ENCODE results near the gene HLTF. TPM values are rescaled to one million over a fixed set of nuclear protein-coding genes. Genes with fewer than 3 reads are reported as not detected.
A peak's percentile ranks its signal among the peaks of the same experiment; 100 is the strongest.

HLTF gene
- total RNA-seq, 4 donors from 2014 or later = 5.2 to 12.4 (median 8.1) TPM

GRCh38 chr3:149128821-149129220 lies 42.5 kb upstream of the HLTF start:
- Histone ChIP-seq H3K4me1 (peaks cover 0 to 40% (median 14%) of the 10 kb centered on the region in 3 donors), H3K36me3 (no peaks in the 10 kb centered on the region), H3K27me3 (no peaks in the 10 kb centered on the region), H3K9me3 (no peaks in the 10 kb centered on the region), H3K4me3 (peak overlapping the region; percentile 77 to 92 (median 88)), H3K27ac (peak overlapping the region; percentile 84 to 90 (median 90))
- no peak for DNase-seq
- WGBS, 2 donors = 3 to 11% methylated on average over 4 of the region's 4 CpGs
- intact Hi-C loops (cut with DNase I) = no loop called here
- TF ChIP-seq, protein P1, sequence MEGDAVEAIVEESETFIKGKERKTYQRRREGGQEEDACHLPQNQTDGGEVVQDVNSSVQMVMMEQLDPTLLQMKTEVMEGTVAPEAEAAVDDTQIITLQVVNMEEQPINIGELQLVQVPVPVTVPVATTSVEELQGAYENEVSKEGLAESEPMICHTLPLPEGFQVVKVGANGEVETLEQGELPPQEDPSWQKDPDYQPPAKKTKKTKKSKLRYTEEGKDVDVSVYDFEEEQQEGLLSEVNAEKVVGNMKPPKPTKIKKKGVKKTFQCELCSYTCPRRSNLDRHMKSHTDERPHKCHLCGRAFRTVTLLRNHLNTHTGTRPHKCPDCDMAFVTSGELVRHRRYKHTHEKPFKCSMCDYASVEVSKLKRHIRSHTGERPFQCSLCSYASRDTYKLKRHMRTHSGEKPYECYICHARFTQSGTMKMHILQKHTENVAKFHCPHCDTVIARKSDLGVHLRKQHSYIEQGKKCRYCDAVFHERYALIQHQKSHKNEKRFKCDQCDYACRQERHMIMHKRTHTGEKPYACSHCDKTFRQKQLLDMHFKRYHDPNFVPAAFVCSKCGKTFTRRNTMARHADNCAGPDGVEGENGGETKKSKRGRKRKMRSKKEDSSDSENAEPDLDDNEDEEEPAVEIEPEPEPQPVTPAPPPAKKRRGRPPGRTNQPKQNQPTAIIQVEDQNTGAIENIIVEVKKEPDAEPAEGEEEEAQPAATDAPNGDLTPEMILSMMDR (IDR thresholded peaks at IDR 0.05) = no peak
- TF ChIP-seq POLR2A (IDR thresholded peaks at IDR 0.05) = no peak

DNA sequence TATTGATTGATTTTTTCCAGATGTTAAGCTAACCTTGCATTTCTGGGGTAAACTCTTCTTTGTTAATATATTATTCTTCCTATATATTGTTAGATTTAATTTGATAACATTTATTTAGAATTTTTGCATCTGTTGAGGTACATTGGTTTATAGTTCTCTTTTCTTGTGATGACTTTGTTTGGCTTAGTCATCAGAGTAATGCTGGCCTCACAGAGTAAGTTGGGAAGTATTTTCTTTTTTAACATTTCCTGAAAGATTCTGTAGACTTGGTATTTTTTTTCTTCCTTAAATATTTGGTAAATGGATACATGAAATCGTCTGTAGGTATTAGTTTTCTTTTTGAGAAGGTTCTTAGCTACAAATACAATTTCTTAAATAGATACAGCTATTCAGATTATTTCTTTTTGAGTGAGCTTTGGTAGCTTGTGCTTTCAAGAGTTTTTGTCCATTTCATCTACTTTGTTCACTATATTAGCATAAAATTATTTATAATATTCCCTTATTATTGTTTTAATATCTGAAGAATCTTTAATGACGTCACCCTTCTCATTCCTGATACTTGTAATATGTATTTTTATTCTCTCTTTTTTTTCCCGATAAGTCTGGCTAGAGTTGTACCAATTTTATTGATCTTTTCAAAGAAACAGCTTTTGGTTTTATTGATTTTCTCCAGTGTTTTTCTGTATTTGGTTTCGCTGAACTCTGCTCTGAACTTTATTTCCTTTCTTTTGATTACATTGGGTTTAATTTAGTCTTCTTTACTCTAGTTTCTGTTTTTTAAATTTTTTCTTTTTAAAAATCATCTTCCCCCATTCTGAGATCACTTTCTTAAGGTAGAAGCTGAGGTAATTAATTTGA lies 36.6 kb upstream of the HLTF start:
- no peak for DNase-seq
- WGBS, 2 donors = 77 to 80% methylated on average over 4 of the region's 4 CpGs
- TF ChIP-seq, protein P1 (IDR thresholded peaks at IDR 0.05) = no peak
- no peak for TF ChIP-seq POLR2A (IDR thresholded peaks at IDR 0.05)
- Histone ChIP-seq H3K4me1 (no peaks in the 10 kb centered on the region), H3K9me3 (no peaks in the 10 kb centered on the region), H3K27me3 (no peaks in the 10 kb centered on the region), H3K4me3 (no peak overlapping the region), H3K27ac (no peak overlapping the region), H3K36me3 (no peaks in the 10 kb centered on the region)
- intact Hi-C loops (cut with DNase I) = no loop called here

DNA sequence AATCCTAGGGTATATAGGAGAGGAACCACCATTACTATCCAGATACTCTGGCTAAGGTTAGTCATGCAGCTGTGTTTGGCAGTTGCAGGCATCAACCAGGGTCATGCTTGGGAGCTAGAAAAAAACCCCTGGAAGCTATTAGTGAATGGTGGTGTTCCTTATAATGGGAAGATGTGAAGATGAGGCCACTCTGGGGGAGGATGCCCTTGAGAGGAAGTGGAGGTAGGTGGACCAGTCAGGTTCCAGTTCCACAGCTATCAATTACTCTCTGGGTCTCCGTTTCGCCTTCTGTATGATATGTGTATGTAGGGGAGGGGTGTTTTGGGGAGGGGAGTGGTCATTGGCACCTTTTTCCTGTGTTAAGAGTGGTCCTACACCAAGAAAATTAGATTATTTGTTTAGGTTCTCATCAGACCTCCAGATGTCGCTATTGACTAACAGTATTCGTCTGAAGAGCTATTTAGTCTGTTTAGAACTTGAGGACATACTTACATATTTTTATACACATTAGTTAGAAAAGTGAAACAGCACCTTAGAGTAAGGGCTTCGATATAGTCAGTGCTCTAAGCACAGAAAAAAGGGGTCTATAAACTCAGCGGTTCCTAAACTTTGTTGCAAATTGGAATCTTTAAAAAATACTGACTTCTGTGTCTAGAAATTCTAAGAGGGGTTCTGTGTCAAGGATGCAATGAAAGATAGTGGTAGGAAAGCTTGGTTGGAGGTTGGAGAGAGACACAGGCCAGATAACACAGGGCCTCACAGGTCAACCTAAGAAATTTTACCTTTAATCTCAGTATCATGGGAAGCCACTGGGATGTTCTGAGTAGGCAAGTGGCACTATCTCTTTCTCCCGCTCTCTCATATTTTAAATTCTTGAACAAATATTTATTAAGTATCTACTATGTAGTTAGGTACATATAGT lies 34.0 kb upstream of the HLTF start:
- intact Hi-C loops (cut with DNase I) = no loop called here
- 17 to 22% methylated on average over 6 to 7 of the region's 7 CpGs for WGBS, 2 donors
- H3K27ac ChIP-seq = no peak overlapping the region

DNA sequence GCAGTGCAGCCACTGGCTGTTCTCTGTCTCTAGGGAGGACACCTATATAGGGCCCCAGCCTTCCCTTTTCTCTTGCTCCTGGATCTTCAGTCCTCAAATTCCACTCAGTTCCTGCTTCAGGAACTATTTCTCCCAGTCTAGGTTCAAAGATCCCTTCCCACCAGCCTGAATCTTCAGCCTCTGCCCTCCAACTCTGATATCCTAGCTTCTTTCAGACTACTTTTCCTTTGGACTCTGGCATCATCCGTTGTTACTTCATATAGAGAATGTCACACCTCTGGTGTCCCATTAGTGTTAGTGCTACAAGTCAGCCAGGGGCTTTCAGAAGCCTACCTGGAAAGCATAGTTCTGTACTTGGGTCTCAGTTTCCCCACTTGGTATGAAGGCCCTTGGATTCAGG lies 33.1 kb upstream of the HLTF start:
- DNase-seq = no peak
- H3K9me3 ChIP-seq = no peaks in the 10 kb centered on the region
- 92 to 100% methylated on average over 1 of the region's 1 CpG for WGBS, 2 donors
- H3K4me1 ChIP-seq = no peaks in the 10 kb centered on the region
- H3K27ac ChIP-seq = no peak overlapping the region
- intact Hi-C loops (cut with DNase I) = loop anchor here (5.0 kb wide), 1 partner anchor 153 kb away; no protein-coding TSS in a partner anchor
- no peaks in the 10 kb centered on the region for H3K36me3 ChIP-seq
- H3K4me3 ChIP-seq = no peak overlapping the region
- no peaks in the 10 kb centered on the region for H3K27me3 ChIP-seq
- TF ChIP-seq POLR2A (IDR thresholded peaks at IDR 0.05) = no peak

More for the DNA sequence above, 34.0 kb upstream of the HLTF start:
- Histone ChIP-seq H3K4me1 (no peaks in the 10 kb centered on the region), H3K4me3 (no peak overlapping the region), H3K27me3 (no peaks in the 10 kb centered on the region), H3K9me3 (no peaks in the 10 kb centered on the region), H3K36me3 (no peaks in the 10 kb centered on the region)
- DNase-seq = no peak
- TF ChIP-seq POLR2A (IDR thresholded peaks at IDR 0.05) = no peak
- TF ChIP-seq, protein P1 (IDR thresholded peaks at IDR 0.05) = peak; percentile 40 to 64 (median 60)

GRCh38 chr3:149118724-149119123 lies 32.4 kb upstream of the HLTF start:
- no peak overlapping the region for H3K4me3 ChIP-seq
- no peaks in the 10 kb centered on the region for H3K27me3 ChIP-seq
- H3K9me3 ChIP-seq = no peaks in the 10 kb centered on the region
- intact Hi-C loops (cut with DNase I) = loop anchor here (5.0 kb wide), 1 partner anchor 154 kb away; no protein-coding TSS in a partner anchor
- no peak overlapping the region for H3K27ac ChIP-seq
- H3K36me3 ChIP-seq = no peaks in the 10 kb centered on the region
- 83 to 90% methylated on average over 6 to 9 of the region's 9 CpGs for WGBS, 2 donors
- no peak for TF ChIP-seq POLR2A (IDR thresholded peaks at IDR 0.05)
- TF ChIP-seq, protein P1 (IDR thresholded peaks at IDR 0.05) = no peak
- DNase-seq = no peak
- no peaks in the 10 kb centered on the region for H3K4me1 ChIP-seq
